NB4 (cell line): ENCODE data around the gene LMO1.

Experiments used
- CTCF ChIP-seq: IDR thresholded peaks from one replicate; pipeline ENCODE4 v1.5.1; 2012; ENCODE audit warnings: low read depth, low read length
- MYC ChIP-seq: IDR thresholded peaks from 2 replicates; pipeline ENCODE4 v1.6.1; 2011; ENCODE audit warnings: low read depth, low read length
- POLR2A ChIP-seq: IDR thresholded peaks from 2 replicates; pipeline ENCODE4 v1.6.1; 2011; ENCODE audit warnings: mild to moderate bottlenecking; ENCODE audit not compliant: insufficient read length; ENCODE audit errors: extremely low read depth
- TF ChIP-seq, protein P1 (sequence below): IDR thresholded peaks from 2 replicates; pipeline ENCODE4 v1.6.1; 2011; ENCODE audit warnings: low read depth, low read length

GRCh38 chr11:8277691-8278090 lies 14.0 kb upstream of the LMO1 start:
- TF ChIP-seq CTCF (no peak), MYC (no peak), POLR2A (no peak)
- TF ChIP-seq, protein P1, sequence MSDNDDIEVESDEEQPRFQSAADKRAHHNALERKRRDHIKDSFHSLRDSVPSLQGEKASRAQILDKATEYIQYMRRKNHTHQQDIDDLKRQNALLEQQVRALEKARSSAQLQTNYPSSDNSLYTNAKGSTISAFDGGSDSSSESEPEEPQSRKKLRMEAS, result no peak
